RWPE2 (cell line): ENCODE results near the gene DLG5.

ENCODE experiments used
- ATAC-seq: fragments of 200-7000 bp; cut with Tn5 transposase; 3 replicates; pipeline ENCODE4 v1.9.1; 2021; ENCODE audit warnings: low read depth
- DNase-seq: peaks from one replicate; pipeline ENCODE4 v3.0.0-alpha.2; 2020; ENCODE audit warnings: low spot score
- H3K27ac ChIP-seq: fragments of 450-650 bp; 2 replicates; pipeline ENCODE4 v1.5.1; 2017; ENCODE audit warnings: mild to moderate bottlenecking; ENCODE audit not compliant: poor library complexity, severe bottlenecking
- H3K27me3 ChIP-seq: fragments of 250-450 bp; sonication (Bioruptor Pico); 2 replicates; pipeline ENCODE4 v1.5.1; 2021; ENCODE audit warnings: mild to moderate bottlenecking, moderate library complexity; ENCODE audit not compliant: insufficient read depth, poor library complexity, severe bottlenecking
- H3K36me3 ChIP-seq: fragments of 250-450 bp; sonication (Bioruptor Pico); 2 replicates; pipeline ENCODE4 v1.5.1; 2020; ENCODE audit warnings: low read depth, mild to moderate bottlenecking, moderate library complexity
- H3K4me1 ChIP-seq: fragments of 250-450 bp; sonication (Bioruptor Pico); 2 replicates; pipeline ENCODE4 v1.5.1; 2021; ENCODE audit warnings: mild to moderate bottlenecking, moderate library complexity; ENCODE audit not compliant: insufficient read depth, poor library complexity, severe bottlenecking
- H3K4me3 ChIP-seq: fragments of 250-450 bp; sonication (Bioruptor Pico); 2 replicates; pipeline ENCODE4 v1.5.1; 2021; ENCODE audit warnings: mild to moderate bottlenecking, moderate library complexity; ENCODE audit not compliant: severe bottlenecking
- H3K9me3 ChIP-seq: fragments of 250-450 bp; sonication (Bioruptor Pico); 2 replicates; pipeline ENCODE4 v1.5.1; 2021; ENCODE audit warnings: mild to moderate bottlenecking, moderate library complexity; ENCODE audit not compliant: severe bottlenecking
- CTCF ChIP-seq: fragments of 450-650 bp; IDR thresholded peaks from one replicate; pipeline ENCODE4 v1.5.1; 2017; ENCODE audit warnings: mild to moderate bottlenecking, moderate library complexity; ENCODE audit not compliant: poor library complexity, severe bottlenecking

Gene DLG5

DNA sequence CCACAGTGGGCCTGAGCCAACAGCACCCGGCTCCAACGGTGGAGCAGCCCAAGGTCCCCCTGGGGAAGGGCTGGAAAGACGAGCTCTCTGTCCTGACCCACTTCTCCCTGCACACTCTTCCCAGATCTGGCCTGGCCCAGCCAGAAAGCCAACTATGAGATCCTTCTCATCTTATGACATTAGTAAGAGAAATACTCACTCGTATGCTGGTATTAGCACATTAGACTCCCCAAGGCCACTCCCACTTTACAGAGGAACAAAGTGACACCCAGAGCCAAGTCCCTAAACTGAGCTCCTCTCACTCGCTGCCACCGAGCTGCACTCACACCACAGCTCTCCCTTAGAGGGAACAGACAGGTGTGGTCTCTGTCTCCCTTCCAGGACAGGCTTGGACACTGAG lies 24.8 kb downstream of the DLG5 start:
- TF ChIP-seq CTCF: no peak
- no peak for DNase-seq
- H3K4me1 ChIP-seq: peaks cover 35% of the 10 kb centered on the region
- 0 out of 2 replicates have a peak, but pooled peaks cover 3% of the 10 kb centered on the region for H3K36me3 ChIP-seq
- no peak for ATAC-seq
- no peak overlapping the region for H3K4me3 ChIP-seq
- H3K9me3 ChIP-seq: no peaks in the 10 kb centered on the region
- no peaks in the 10 kb centered on the region for H3K27me3 ChIP-seq
- peak overlapping the region; percentile 99 for H3K27ac ChIP-seq

GRCh38 chr10:77899690-77900089 lies 26.9 kb downstream of the DLG5 start:
- peak overlapping the region; percentile 99 for H3K27ac ChIP-seq
- peaks cover 49% of the 10 kb centered on the region for H3K4me1 ChIP-seq
- H3K9me3 ChIP-seq: no peaks in the 10 kb centered on the region
- DNase-seq (no peak), ATAC-seq (no peak)
- no peaks in the 10 kb centered on the region for H3K27me3 ChIP-seq
- TF ChIP-seq CTCF: no peak
- 0 out of 2 replicates have a peak, but pooled peaks cover 3% of the 10 kb centered on the region for H3K36me3 ChIP-seq
- no peak overlapping the region for H3K4me3 ChIP-seq

DNA sequence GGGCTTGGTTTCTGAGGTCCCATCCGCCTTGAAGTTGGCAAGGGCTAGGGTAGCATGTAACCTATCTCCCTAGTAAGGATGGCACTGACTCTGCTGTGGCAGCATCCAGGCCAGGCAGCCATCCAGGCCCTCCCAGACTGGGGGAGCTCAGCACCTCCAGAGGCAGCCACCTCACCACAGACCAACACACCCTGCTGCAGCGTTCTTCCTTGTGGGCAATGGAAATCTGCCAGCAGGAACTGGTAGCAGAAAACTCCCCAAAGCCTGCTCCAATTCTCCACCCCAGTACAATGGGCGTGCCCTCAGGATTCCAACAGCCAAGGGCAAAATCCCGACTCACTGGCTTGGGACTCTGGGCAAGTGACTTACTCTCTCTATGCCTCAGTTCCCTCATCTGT lies 27.5 kb downstream of the DLG5 start:
- Histone ChIP-seq H3K27ac (peak overlapping the region; percentile 99), H3K36me3 (0 out of 2 replicates have a peak, but pooled peaks cover 3% of the 10 kb centered on the region), H3K4me1 (peaks cover 49% of the 10 kb centered on the region), H3K9me3 (no peaks in the 10 kb centered on the region), H3K27me3 (no peaks in the 10 kb centered on the region), H3K4me3 (no peak overlapping the region)
- DNase-seq (peak; percentile 91), ATAC-seq (peak; percentile 78)
- no peak for TF ChIP-seq CTCF

GRCh38 chr10:77898323-77899079 lies 28.1 kb downstream of the DLG5 start:
- Histone ChIP-seq H3K4me1 (peaks cover 49% of the 10 kb centered on the region), H3K36me3 (0 out of 2 replicates have a peak, but pooled peaks cover 3% of the 10 kb centered on the region), H3K9me3 (no peaks in the 10 kb centered on the region), H3K27me3 (no peaks in the 10 kb centered on the region), H3K4me3 (no peak overlapping the region), H3K27ac (peak overlapping the region; percentile 99)
- ATAC-seq (peak; percentile 89), DNase-seq (peak; percentile 98)
- TF ChIP-seq CTCF: no peak

DNA sequence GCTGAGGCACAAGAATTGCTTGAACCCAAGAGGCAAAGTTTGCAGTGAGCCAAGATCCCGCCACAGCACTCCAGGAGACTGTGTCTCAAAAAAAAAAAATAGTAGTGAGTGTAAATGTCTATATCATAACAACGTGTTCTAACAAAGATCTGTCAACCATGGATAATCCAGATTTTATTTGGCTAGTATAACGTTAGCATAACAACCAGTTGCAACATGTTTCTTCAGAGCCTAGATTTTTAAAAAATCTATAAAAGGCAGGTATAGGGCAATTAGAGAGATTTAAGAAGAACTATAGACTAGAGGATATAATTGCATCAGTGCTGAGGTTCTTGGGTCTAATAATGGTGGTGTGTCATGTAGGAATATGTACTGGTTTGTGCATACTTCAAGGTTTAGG lies 30.5 kb downstream of the DLG5 start:
- Histone ChIP-seq H3K36me3 (0 out of 2 replicates have a peak, but pooled peaks cover 3% of the 10 kb centered on the region), H3K4me1 (peaks cover 62% of the 10 kb centered on the region), H3K9me3 (no peaks in the 10 kb centered on the region), H3K27ac (peak overlapping the region; percentile 99), H3K27me3 (no peaks in the 10 kb centered on the region), H3K4me3 (no peak overlapping the region)
- TF ChIP-seq CTCF: no peak
- no peak for DNase-seq
- ATAC-seq: no peak
